Activated CD4-positive, alpha-beta T cell treated with anti-CD3 and anti-CD28 coated beads for 1 hour (primary cell): ENCODE results near the gene SPSB3.
"Not testable (repeated sequence)": the region's sequence is repeated elsewhere in the genome, so short reads cannot be mapped to it uniquely, and the experiment has no call there.

Experiments used
- DNase-seq: peaks from one replicate; pipeline ENCODE4 v3.0.0-alpha.2; 2020

SPSB3 gene

GRCh38 chr16:1734816-1735215 lies 47.6 kb downstream of the SPSB3 start:
- no peak for DNase-seq

- DNase-seq: no peak
Observed at GRCh38 chr16:1734123-1734522, 48.2 kb downstream of the SPSB3 start.

- DNase-seq: not testable (repeated sequence)
Observed at GRCh38 chr16:1732551-1732987, 49.8 kb downstream of the SPSB3 start.

GRCh38 chr16:1732071-1732470 lies 50.3 kb downstream of the SPSB3 start:
- no peak for DNase-seq

GRCh38 chr16:1731603-1732002 lies 50.8 kb downstream of the SPSB3 start:
- DNase-seq: no peak

GRCh38 chr16:1731073-1731472 lies 51.3 kb downstream of the SPSB3 start:
- no peak for DNase-seq

- DNase-seq: no peak
Observed at GRCh38 chr16:1729445-1729844, 52.9 kb downstream of the SPSB3 start.

- no peak for DNase-seq
Observed at GRCh38 chr16:1729026-1729425, 53.3 kb downstream of the SPSB3 start.

GRCh38 chr16:1727651-1728624 lies 54.4 kb downstream of the SPSB3 start:
- DNase-seq: no peak
